ENCODE results near the gene ROPN1L.

- TF ChIP-seq CTCF (conservative IDR thresholded peaks at IDR 0.05), result no peak
- TF ChIP-seq EZH2 (IDR thresholded peaks at IDR 0.05; ENCODE audit: low read depth), result no peak
Measured at GRCh38 chr5:10465726-10466125, 24.0 kb downstream of the ROPN1L start.

Measured in PC-9 (cell line).